Kidney epithelial cell (primary cell): ENCODE measurements around the gene PRR19. TPM values are rescaled to one million over a fixed set of nuclear protein-coding genes. Genes with fewer than 3 reads are reported as not detected.
"Not testable (repeated sequence)": the region's sequence is repeated elsewhere in the genome, so short reads cannot be mapped to it uniquely, and the experiment has no call there.

Experiments used
- DNase-seq: peaks from one replicate; pipeline ENCODE4 v3.0.0-alpha.2; 2010; ENCODE audit warnings: low read depth
- H3K27me3 ChIP-seq: 2 replicates; pipeline ENCODE4 v1.6.0; 2011; ENCODE audit warnings: low read length; ENCODE audit not compliant: control insufficient read depth, insufficient read depth
- H3K36me3 ChIP-seq: 2 replicates; pipeline ENCODE4 v1.5.1; 2011; ENCODE audit warnings: low read length; ENCODE audit not compliant: control insufficient read depth, insufficient read depth
- H3K4me3 ChIP-seq: 2 replicates; pipeline ENCODE4 v1.5.1; 2011; ENCODE audit warnings: low read depth, mild to moderate bottlenecking, control low read depth, low read length
- CTCF ChIP-seq: IDR thresholded peaks from 2 replicates; pipeline ENCODE4 v1.5.1; 2011; ENCODE audit warnings: mild to moderate bottlenecking, moderate library complexity, low read length, control low read depth, inconsistent platforms; ENCODE audit not compliant: insufficient read depth, poor library complexity, severe bottlenecking
- total RNA-seq: library from RNA; depleted of rRNA; stranded (reverse); fragments of >200 nt; gene quantifications from 2 replicates; pipeline ENCODE4 v1.2.3, GENCODE V29; 2015

Gene PRR19
- total RNA-seq, 1 donor from 2014 or later = 0.92 TPM

DNA sequence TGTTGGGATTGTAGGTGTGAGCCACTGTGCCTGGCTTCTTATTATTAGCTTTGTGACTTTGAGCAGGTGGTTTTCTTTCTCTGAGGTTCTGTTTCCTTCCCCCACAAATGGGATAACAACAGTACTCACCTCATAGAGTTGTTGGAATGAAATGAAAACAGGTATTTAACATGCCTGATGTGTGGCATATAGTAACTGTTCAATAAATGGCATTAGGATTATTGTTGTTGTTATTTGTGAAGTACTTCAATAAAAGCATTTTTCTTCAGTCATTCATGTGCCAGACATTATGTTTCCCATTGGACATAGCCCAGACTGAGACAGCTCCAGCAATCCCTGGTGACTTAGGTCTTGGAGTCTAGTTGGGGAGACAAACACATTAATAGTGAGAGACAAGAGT is 25.0 kb downstream of the PRR19 start:
- H3K4me3 ChIP-seq = no peak overlapping the region
- no peaks in the 10 kb centered on the region for H3K36me3 ChIP-seq
- peaks cover 25% of the 10 kb centered on the region for H3K27me3 ChIP-seq
- no peak for TF ChIP-seq CTCF
- no peak for DNase-seq

DNA sequence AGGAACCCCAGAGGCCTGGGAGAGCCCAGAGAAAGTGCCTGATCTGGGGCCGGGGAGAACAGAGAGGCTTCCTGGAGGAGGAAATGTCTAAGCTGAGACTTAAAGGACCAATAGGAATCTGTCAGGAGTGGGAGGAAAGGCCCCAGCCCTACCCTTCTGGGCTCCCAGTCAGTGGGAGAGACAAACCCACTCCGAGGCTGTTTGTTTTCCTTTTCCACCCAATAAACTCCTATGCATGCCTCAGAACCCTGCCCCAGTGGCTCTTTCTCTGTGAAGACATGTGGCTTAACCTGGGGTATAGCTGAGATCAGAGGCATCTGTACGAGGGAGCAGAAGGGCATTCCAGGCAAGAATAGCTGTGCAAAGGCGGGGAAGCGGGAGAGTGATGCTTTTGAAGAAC is 25.4 kb downstream of the PRR19 start:
- Histone ChIP-seq H3K4me3 (no peak overlapping the region), H3K27me3 (peaks cover 23% of the 10 kb centered on the region), H3K36me3 (no peaks in the 10 kb centered on the region)
- TF ChIP-seq CTCF = no peak
- DNase-seq = no peak

GRCh38 chr19:42328106-42328505 is 26.2 kb downstream of the PRR19 start:
- no peak for DNase-seq
- no peak overlapping the region for H3K4me3 ChIP-seq
- TF ChIP-seq CTCF = no peak
- H3K36me3 ChIP-seq = no peaks in the 10 kb centered on the region
- H3K27me3 ChIP-seq = peaks cover 20% of the 10 kb centered on the region

DNA sequence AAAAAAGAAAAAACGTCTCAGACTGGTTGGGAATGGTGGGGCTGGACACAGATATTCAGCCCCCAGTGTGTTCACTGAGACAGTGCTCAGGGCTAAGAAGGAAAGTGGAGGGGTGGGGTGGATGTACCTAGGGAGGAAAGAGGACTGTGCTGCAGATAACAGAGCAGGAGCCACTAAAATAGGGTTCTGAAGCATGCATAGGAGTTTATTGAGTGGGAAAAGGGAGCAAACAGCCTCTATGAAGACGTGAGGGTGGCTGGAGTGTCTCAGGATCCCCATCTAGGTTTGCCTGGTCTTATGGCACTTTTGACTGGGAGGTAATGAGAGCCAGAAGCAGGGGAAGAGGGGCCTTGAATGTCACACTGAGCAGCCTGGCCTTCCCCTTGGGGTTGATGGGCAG is 26.9 kb downstream of the PRR19 start:
- TF ChIP-seq CTCF = no peak
- no peak overlapping the region for H3K4me3 ChIP-seq
- H3K36me3 ChIP-seq = no peaks in the 10 kb centered on the region
- no peak for DNase-seq
- H3K27me3 ChIP-seq = peaks cover 13% of the 10 kb centered on the region

GRCh38 chr19:42330241-42330711 is 28.3 kb downstream of the PRR19 start:
- no peak for TF ChIP-seq CTCF
- Histone ChIP-seq H3K4me3 (no peak overlapping the region), H3K36me3 (no peaks in the 10 kb centered on the region), H3K27me3 (no peaks in the 10 kb centered on the region)
- no peak for DNase-seq

GRCh38 chr19:42331333-42331732 is 29.4 kb downstream of the PRR19 start:
- not testable (repeated sequence) for H3K27me3 ChIP-seq, H3K4me3 ChIP-seq, DNase-seq, H3K36me3 ChIP-seq
